Measurements from ENCODE around the gene AGO1. TPM values are rescaled to one million over a fixed set of nuclear protein-coding genes. Genes with fewer than 3 reads are reported as not detected.

AGO1 gene
- polyA plus RNA-seq, 1 experiment, result 14.8 TPM

DNA sequence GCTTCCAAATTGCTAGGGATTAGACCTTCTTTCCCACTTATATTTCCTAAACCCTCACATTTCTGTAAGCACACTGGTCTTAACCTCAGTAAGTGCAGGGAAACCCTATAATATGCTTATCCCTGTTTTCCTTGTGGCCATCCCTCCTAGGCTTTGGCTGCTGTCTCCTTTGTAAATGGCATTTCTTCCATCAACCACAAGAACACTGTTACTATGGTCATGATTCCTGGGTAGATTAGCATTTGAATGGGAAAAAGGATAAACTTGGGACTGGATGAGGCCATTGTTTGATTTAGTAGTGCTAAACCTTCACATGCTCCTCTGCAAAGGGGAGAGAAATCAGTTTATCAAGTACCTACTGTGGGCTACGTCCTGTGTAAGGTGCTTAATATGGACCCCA, 31.7 kb downstream of the AGO1 start:
- ChIA-PET POLR2A (no interaction called here), CTCF (no interaction called here)
- Histone ChIP-seq H3K9me3 (ENCODE audit: control insufficient read depth, insufficient read depth, low read length) (no peaks in the 10 kb centered on the region), H3K27ac (ENCODE audit: low read depth, low read length) (no peak overlapping the region), H3K4me3 (ENCODE audit: low read depth, low read length) (no peak overlapping the region), H3K27me3 (ENCODE audit: control insufficient read depth, insufficient read depth, low read length) (no peaks in the 10 kb centered on the region)
- DNase-seq (ENCODE audit: low read depth, low spot score), result no peak
- TF ChIP-seq, protein P1, sequence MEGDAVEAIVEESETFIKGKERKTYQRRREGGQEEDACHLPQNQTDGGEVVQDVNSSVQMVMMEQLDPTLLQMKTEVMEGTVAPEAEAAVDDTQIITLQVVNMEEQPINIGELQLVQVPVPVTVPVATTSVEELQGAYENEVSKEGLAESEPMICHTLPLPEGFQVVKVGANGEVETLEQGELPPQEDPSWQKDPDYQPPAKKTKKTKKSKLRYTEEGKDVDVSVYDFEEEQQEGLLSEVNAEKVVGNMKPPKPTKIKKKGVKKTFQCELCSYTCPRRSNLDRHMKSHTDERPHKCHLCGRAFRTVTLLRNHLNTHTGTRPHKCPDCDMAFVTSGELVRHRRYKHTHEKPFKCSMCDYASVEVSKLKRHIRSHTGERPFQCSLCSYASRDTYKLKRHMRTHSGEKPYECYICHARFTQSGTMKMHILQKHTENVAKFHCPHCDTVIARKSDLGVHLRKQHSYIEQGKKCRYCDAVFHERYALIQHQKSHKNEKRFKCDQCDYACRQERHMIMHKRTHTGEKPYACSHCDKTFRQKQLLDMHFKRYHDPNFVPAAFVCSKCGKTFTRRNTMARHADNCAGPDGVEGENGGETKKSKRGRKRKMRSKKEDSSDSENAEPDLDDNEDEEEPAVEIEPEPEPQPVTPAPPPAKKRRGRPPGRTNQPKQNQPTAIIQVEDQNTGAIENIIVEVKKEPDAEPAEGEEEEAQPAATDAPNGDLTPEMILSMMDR (IDR thresholded peaks at IDR 0.05; ENCODE audit: low read depth, low read length), result no peak

DNA sequence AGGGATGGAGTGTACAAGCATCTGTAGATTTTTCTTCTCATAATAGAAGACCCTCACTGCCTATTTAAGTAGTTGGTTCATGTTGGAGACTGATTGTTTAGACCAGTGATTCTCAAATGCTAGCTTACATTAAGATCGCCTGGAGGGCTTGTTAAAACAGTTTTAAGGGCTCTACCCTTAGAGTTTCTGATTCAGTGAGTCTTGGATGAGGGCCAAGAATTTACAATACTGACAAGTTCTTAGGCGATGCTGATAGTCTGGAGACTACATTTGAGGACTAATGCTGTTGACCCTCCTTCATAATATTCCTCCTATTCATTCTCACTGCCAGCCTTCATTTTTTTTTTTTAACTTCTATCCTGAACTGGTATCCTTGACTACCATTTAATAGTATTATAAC, 32.7 kb downstream of the AGO1 start:
- POLR2A ChIA-PET, result no interaction called here
- H3K4me3 ChIP-seq (ENCODE audit: low read depth, low read length), result no peak overlapping the region
- CTCF ChIA-PET, result no interaction called here
- H3K27me3 ChIP-seq (ENCODE audit: control insufficient read depth, insufficient read depth, low read length), result no peaks in the 10 kb centered on the region
- DNase-seq (ENCODE audit: low read depth, low spot score), result no peak
- TF ChIP-seq, protein P1 (IDR thresholded peaks at IDR 0.05; ENCODE audit: low read depth, low read length), result no peak
- no peak overlapping the region for H3K27ac ChIP-seq (ENCODE audit: low read depth, low read length)
- no peaks in the 10 kb centered on the region for H3K9me3 ChIP-seq (ENCODE audit: control insufficient read depth, insufficient read depth, low read length)

DNA sequence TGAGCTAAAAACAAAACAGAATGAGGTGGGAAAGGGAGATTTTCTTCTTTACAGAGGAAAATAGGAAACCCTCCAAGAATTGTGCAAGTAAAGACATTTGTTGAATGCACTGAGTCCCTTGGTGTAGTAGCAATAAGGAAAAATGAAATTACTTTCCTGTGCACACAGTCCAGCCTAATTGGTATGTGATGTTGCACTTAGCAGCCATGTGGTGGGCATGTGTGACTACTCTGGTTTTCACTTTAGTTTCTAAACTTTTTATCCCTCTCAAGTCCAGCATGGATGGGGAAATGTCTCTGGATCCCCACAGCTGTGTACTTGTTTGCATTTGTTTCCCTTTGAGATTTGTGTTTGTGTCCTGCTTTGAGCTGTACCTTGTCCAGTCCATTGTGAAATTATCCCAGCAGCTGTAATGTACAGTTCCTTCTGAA, 40.8 kb downstream of the AGO1 start:
- DNase-seq (ENCODE audit: low read depth, low spot score), result no peak
- TF ChIP-seq, protein P1 (IDR thresholded peaks at IDR 0.05; ENCODE audit: low read depth, low read length), result no peak
- Histone ChIP-seq H3K4me3 (ENCODE audit: low read depth, low read length) (no peak overlapping the region), H3K27me3 (ENCODE audit: control insufficient read depth, insufficient read depth, low read length) (no peaks in the 10 kb centered on the region), H3K27ac (ENCODE audit: low read depth, low read length) (peak overlapping the region; percentile 11), H3K9me3 (ENCODE audit: control insufficient read depth, insufficient read depth, low read length) (no peaks in the 10 kb centered on the region)
- CTCF ChIA-PET, result no interaction called here
- POLR2A ChIA-PET, result interaction anchor here (0.7 kb wide), 1 partner anchor 20 kb away, joined by 3 read pairs; no protein-coding TSS in a partner anchor

DNA sequence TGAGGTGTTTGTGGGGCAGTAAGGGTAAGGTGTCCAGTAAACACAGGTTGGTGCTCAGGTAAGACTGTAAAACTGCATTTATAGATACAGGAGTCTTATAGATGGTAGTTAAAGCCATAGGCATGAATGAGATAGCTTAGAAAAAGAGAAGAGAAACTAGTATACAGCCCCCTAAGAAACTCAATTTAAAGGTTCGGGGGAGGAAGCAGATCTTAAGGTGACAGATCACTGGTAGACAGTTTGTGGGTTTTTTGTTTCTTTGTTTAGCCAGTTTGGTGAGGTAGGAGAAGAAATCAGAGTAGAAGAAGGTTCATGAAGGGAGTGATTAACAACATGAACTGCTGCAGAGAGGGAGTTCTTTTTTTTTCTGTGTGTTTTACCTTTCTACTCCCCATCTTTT, 41.8 kb downstream of the AGO1 start:
- no peaks in the 10 kb centered on the region for H3K27me3 ChIP-seq (ENCODE audit: control insufficient read depth, insufficient read depth, low read length)
- H3K27ac ChIP-seq (ENCODE audit: low read depth, low read length), result no peak overlapping the region
- no peak overlapping the region for H3K4me3 ChIP-seq (ENCODE audit: low read depth, low read length)
- ChIA-PET POLR2A (no interaction called here), CTCF (no interaction called here)
- TF ChIP-seq, protein P1 (IDR thresholded peaks at IDR 0.05; ENCODE audit: low read depth, low read length), result no peak
- no peak for DNase-seq (ENCODE audit: low read depth, low spot score)
- H3K9me3 ChIP-seq (ENCODE audit: control insufficient read depth, insufficient read depth, low read length), result no peaks in the 10 kb centered on the region

DNA sequence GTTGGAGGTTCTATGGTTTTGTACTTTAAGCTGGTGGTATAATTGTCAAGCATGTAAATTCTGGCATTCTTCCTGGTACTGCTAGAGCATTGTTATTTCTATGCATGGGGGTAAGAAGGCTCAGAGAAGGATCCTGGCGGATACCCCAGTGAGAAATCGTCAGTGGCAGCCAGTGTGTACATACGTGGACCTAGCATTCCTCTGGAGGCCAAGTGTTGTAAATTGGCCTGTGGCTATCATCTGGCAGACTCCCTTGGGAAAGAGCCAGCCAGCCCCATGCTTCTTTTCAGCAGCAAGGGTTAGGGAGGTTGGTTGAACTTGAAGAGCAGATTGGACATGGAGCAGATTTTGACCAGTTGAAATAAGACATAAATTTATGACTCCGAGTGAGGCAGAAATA, 42.7 kb downstream of the AGO1 start:
- no peak overlapping the region for H3K4me3 ChIP-seq (ENCODE audit: low read depth, low read length)
- peak; percentile 71 for DNase-seq (ENCODE audit: low read depth, low spot score)
- POLR2A ChIA-PET, result no interaction called here

More for the DNA sequence above, 42.7 kb downstream of the AGO1 start:
- H3K27ac ChIP-seq (ENCODE audit: low read depth, low read length), result no peak overlapping the region
- H3K27me3 ChIP-seq (ENCODE audit: control insufficient read depth, insufficient read depth, low read length), result no peaks in the 10 kb centered on the region
- no peaks in the 10 kb centered on the region for H3K9me3 ChIP-seq (ENCODE audit: control insufficient read depth, insufficient read depth, low read length)
- TF ChIP-seq, protein P1 (IDR thresholded peaks at IDR 0.05; ENCODE audit: low read depth, low read length), result no peak
- CTCF ChIA-PET, result no interaction called here

All from AG04450 (cell line).